Activated naive CD4-positive, alpha-beta T cell treated with Interleukin-2 at 50 U/mL for 16 hours (primary cell): ENCODE data around the gene ERBB4.

Source experiments
- DNase-seq: peaks from one replicate; pipeline ENCODE4 v3.0.0-alpha.2; 2020

ERBB4 gene

GRCh38 chr2:211875488-211875887 is 663.1 kb downstream of the ERBB4 start:
- DNase-seq = no peak

- DNase-seq = no peak
Measured at GRCh38 chr2:211868996-211869533, 669.5 kb downstream of the ERBB4 start.

GRCh38 chr2:211867845-211868451 is 670.7 kb downstream of the ERBB4 start:
- no peak for DNase-seq

- no peak for DNase-seq
Measured at GRCh38 chr2:211864328-211864727, 674.3 kb downstream of the ERBB4 start.

GRCh38 chr2:211860224-211860623 is 678.4 kb downstream of the ERBB4 start:
- DNase-seq = no peak

- DNase-seq = no peak
Measured at GRCh38 chr2:211854832-211855231, 683.8 kb downstream of the ERBB4 start.

GRCh38 chr2:211846714-211847113 is 691.9 kb downstream of the ERBB4 start:
- DNase-seq = no peak

- no peak for DNase-seq
Measured at GRCh38 chr2:211846036-211846400, 692.6 kb downstream of the ERBB4 start.

- DNase-seq = no peak
Measured at GRCh38 chr2:211845338-211846035, 693.1 kb downstream of the ERBB4 start.

GRCh38 chr2:211837706-211838105 is 700.9 kb downstream of the ERBB4 start:
- no peak for DNase-seq

GRCh38 chr2:211837206-211837605 is 701.4 kb downstream of the ERBB4 start:
- DNase-seq = no peak

- DNase-seq = no peak
Measured at GRCh38 chr2:211836409-211836808, 702.2 kb downstream of the ERBB4 start.

- no peak for DNase-seq
Measured at GRCh38 chr2:211835695-211836094, 702.9 kb downstream of the ERBB4 start.

- DNase-seq = no peak
Measured at GRCh38 chr2:211833582-211834279, 704.9 kb downstream of the ERBB4 start.

GRCh38 chr2:211829725-211830124 is 708.9 kb downstream of the ERBB4 start:
- no peak for DNase-seq

GRCh38 chr2:211823886-211824479 is 714.6 kb downstream of the ERBB4 start:
- no peak for DNase-seq

- no peak for DNase-seq
Measured at GRCh38 chr2:211822686-211823335, 715.8 kb downstream of the ERBB4 start.

- no peak for DNase-seq
Measured at GRCh38 chr2:211816754-211817153, 721.8 kb downstream of the ERBB4 start.

- no peak for DNase-seq
Measured at GRCh38 chr2:211812587-211812986, 726.0 kb downstream of the ERBB4 start.

GRCh38 chr2:211802666-211803065 is 735.9 kb downstream of the ERBB4 start:
- no peak for DNase-seq

- DNase-seq = no peak
Measured at GRCh38 chr2:211800001-211800400, 738.6 kb downstream of the ERBB4 start.

GRCh38 chr2:211798868-211799267 is 739.7 kb downstream of the ERBB4 start:
- DNase-seq = no peak

GRCh38 chr2:211793690-211794089 is 744.9 kb downstream of the ERBB4 start:
- no peak for DNase-seq
